KOPT-K1 (cell line): Measurements from ENCODE around the gene CHPT1.
"Not testable (repeated sequence)": the region's sequence is repeated elsewhere in the genome, so short reads cannot be mapped to it uniquely, and the experiment has no call there.

Experiments
- H3K27ac ChIP-seq: fragments of 200-600 bp; sonication (generic); 2 replicates; pipeline ENCODE4 v1.5.1; 2016; ENCODE audit warnings: antibody characterized with exemption, mild to moderate bottlenecking, low read depth, low read length; ENCODE audit not compliant: poor library complexity, severe bottlenecking
- H3K36me3 ChIP-seq: fragments of 200-600 bp; sonication (generic); 2 replicates; pipeline ENCODE4 v1.5.1; 2017; ENCODE audit warnings: antibody characterized with exemption, mild to moderate bottlenecking, low read length, moderate library complexity; ENCODE audit not compliant: insufficient read depth
- H3K9me3 ChIP-seq: fragments of 200-600 bp; sonication (generic); 2 replicates; pipeline ENCODE4 v1.5.1; 2017; ENCODE audit warnings: antibody characterized with exemption, low read length, mild to moderate bottlenecking; ENCODE audit not compliant: insufficient read depth, poor library complexity, severe bottlenecking

The CHPT1 gene

DNA sequence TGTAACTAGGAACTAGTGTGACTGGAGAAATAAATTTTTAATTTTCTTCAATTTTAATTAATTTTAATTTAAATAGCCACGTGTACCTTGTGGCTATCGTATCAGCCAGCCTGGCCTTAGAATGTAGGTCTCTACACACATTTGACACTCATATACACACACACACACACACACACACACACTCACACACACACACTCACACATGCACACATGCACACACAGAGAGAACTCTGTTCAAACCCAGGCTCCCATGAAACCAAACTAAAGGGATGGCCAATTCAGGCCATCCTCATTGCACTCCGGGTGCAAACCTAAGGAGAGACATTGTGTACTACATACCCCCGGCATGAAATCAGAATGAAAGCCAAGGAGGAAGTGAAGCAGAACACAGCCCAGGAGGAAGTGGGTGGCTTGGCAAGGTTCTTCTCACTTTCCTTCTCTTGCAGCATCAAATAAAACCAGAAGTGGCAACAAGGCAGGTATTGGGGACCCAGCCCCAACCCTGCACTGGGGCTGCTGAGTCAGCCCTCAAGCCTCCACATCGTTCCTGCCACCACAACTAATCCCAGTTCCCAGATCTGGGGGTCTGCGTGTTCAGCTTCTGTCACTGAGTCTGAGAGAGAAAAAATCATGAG, 26.2 kb upstream of the CHPT1 start:
- no peaks in the 10 kb centered on the region for H3K9me3 ChIP-seq
- no peaks in the 10 kb centered on the region for H3K36me3 ChIP-seq
- no peak overlapping the region for H3K27ac ChIP-seq

- no peaks in the 10 kb centered on the region for H3K9me3 ChIP-seq
- H3K36me3 ChIP-seq: no peaks in the 10 kb centered on the region
- no peak overlapping the region for H3K27ac ChIP-seq
Measured at GRCh38 chr12:101671833-101672232, 25.6 kb upstream of the CHPT1 start.

GRCh38 chr12:101675555-101675954, 21.9 kb upstream of the CHPT1 start:
- Histone ChIP-seq H3K9me3 (no peaks in the 10 kb centered on the region), H3K27ac (no peak overlapping the region)

GRCh38 chr12:101676497-101676896, 20.9 kb upstream of the CHPT1 start:
- not testable (repeated sequence) for H3K9me3 ChIP-seq, H3K36me3 ChIP-seq, H3K27ac ChIP-seq

More at GRCh38 chr12:101675555-101675954, 21.9 kb upstream of the CHPT1 start:
- no peaks in the 10 kb centered on the region for H3K36me3 ChIP-seq

DNA sequence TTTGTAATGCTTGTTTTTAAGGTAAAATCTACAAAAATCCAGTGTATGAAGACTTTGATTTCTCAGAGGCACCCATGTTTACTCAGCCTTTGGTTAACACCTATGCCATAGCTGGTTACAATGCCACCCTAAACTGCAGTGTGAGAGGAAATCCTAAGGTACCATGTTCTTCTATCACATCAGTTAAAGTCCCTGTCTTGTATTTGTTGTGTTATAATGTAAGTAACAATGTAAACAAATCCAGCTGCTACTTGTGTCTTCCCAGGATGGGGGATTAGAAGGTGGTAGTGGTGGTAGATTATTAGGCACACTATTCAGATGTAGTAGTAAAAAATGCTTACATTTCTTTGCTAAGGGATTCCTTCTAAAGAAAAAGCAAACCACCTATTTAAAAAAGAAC, 19.4 kb upstream of the CHPT1 start:
- no peaks in the 10 kb centered on the region for H3K36me3 ChIP-seq
- H3K27ac ChIP-seq: no peak overlapping the region
- no peaks in the 10 kb centered on the region for H3K9me3 ChIP-seq

GRCh38 chr12:101680240-101680639, 17.2 kb upstream of the CHPT1 start:
- Histone ChIP-seq H3K36me3 (no peaks in the 10 kb centered on the region), H3K27ac (no peak overlapping the region), H3K9me3 (no peaks in the 10 kb centered on the region)

DNA sequence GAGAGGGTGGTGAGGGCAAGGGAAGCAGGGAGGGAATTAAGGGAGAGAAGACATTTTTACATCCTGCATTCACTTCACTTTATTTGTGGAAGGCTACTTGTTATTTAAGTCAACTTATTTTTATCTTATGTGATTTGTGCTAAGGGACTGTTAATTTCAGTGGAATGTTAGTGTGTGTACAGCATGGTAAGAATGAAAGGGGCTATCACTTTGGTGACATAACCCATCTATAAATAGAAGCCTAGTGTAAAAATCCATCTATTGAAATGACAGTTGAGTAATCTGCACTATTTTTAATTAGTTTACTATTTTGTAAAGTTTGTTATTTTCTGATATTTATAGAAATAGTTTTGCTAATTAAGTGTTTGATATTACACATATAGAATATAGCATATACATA, 16.8 kb upstream of the CHPT1 start:
- H3K36me3 ChIP-seq: no peaks in the 10 kb centered on the region
- no peak overlapping the region for H3K27ac ChIP-seq
- H3K9me3 ChIP-seq: no peaks in the 10 kb centered on the region

DNA sequence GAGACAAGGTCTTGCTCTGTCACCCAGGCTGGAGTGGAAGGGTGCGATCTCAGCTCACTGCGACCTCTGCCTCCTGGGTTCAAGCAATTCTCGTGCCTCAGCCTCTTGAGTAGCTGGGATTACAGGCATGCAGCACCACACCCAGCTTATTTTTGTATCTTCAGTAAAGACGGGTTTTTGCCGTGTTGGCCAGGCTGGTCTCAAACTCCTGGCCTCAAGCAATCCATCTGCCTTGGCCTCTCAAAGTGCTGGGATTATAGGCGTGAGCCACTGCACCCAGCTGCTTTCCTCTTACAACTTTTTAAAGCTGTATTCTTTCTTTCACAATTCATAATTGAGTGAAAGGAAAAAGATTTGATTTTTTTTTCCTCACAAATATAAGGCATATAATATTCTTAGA, 15.8 kb upstream of the CHPT1 start:
- H3K27ac ChIP-seq, H3K9me3 ChIP-seq, H3K36me3 ChIP-seq: not testable (repeated sequence)

DNA sequence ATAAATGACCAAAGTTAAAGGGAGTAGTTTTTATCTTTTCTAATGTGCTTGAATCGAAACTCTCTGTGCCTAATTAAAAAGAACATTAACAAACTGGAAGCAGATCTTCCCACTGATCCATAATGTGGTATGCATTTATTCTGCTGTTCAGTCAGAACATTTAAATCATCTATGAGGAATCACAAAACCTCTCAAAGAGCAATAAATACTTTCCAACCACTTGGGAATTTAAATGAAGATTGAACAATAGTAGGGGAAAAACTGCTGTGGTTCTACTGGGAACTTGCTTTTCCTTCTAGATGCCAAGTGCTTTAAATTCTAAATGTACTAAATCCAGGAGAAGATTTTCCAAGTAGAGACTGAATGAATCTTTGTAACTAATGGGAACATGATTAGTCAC, 12.3 kb upstream of the CHPT1 start:
- H3K9me3 ChIP-seq: no peaks in the 10 kb centered on the region
- H3K36me3 ChIP-seq: no peaks in the 10 kb centered on the region
- no peak overlapping the region for H3K27ac ChIP-seq

DNA sequence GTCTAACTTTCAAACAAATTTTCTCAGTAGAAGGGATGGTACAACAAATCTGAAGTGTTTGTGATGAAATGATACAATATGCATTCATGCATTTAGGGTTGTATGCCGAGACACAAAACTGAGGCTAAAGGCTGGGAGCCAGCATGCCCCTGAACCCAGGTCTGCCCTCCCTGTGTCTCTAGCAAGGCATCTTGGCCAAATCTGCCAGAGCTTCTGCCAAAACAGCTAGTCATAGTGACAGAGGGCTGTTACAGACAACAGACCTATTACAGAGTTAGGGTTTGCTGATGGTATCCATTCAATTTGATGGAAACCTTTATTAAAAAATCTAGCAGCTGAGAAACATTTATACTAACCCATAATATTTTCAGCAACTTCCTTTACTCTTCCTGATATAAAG, 11.3 kb upstream of the CHPT1 start:
- H3K27ac ChIP-seq: no peak overlapping the region
- H3K9me3 ChIP-seq: no peaks in the 10 kb centered on the region
- no peaks in the 10 kb centered on the region for H3K36me3 ChIP-seq

- Histone ChIP-seq H3K36me3 (no peaks in the 10 kb centered on the region), H3K9me3 (peaks cover 3% of the 10 kb centered on the region), H3K27ac (no peak overlapping the region)
Measured at GRCh38 chr12:101690544-101691098, 6.8 kb upstream of the CHPT1 start.

DNA sequence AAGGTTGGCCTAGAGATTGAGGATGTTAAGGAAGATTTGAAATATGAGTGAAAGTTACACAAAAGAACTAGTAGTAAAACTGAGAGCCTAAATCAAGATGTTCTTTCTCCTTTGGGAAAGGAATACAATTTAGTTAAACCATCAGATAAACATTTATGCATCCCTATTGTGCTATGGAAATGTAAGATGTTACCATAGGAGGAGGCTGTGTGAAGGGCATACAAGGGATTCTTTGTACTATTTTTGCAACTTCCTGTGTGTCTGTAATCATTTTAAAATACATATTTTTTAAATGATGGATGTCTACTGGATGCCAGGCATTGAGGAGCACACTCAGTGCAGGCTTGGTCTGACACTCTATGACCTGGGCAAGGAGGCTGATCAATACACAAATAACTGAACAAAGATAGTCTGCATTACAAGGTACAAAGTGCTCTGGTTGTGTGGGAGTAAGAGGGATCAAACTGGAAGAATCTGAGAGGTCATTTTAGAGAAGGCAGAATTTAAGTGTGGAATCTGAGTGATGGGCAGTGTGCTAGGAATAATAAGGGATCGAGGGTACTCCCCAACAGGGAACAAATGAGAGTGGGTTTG, 5.8 kb upstream of the CHPT1 start:
- H3K27ac ChIP-seq: no peak overlapping the region
- peaks cover 3% of the 10 kb centered on the region for H3K9me3 ChIP-seq
- H3K36me3 ChIP-seq: no peaks in the 10 kb centered on the region

DNA sequence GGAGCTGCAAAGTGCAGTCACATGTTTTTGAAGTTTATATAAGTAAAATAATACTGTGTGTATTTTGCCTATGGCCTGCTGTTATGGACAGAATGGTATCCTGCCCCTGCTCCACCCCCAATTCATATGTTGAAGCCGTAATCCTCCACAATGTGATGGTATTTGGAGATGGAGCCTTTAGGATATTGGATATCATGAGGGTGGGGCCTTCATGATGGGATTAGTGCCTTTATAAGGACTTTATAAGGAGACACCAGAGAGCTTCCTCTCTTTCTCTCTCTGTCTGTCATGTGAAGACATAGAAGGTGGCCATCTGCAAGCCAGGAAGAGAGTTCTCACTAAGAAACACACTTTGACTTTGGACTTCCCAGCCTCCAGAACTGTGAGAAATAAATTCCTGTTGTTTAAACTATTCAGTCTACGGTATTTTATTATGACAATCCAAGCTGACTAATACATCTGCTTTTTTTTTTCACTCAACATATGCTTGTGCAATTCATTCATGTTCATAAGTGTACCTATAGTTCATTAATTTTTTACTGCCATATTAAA, 3.1 kb upstream of the CHPT1 start:
- Histone ChIP-seq H3K27ac (no peak overlapping the region), H3K36me3 (no peaks in the 10 kb centered on the region), H3K9me3 (peaks cover 3% of the 10 kb centered on the region)

- H3K9me3 ChIP-seq: peaks cover 3% of the 10 kb centered on the region
- no peaks in the 10 kb centered on the region for H3K36me3 ChIP-seq
- H3K27ac ChIP-seq: no peak overlapping the region
Measured at GRCh38 chr12:101694986-101695385, 2.5 kb upstream of the CHPT1 start.

- H3K27ac ChIP-seq: no peak overlapping the region
- H3K36me3 ChIP-seq: no peaks in the 10 kb centered on the region
- H3K9me3 ChIP-seq: peaks cover 3% of the 10 kb centered on the region
Measured at GRCh38 chr12:101695706-101696105, 1.7 kb upstream of the CHPT1 start.
